ENCODE results near the gene SLC17A5. TPM values are rescaled to one million over a fixed set of nuclear protein-coding genes. Genes with fewer than 3 reads are reported as not detected.

The SLC17A5 gene
- total and polyA plus RNA-seq, 4 donors: 9.1 to 19.3 (median 11.3) TPM

- Histone ChIP-seq H3K36me3 (ENCODE audit: control insufficient read depth in 4 of 4, insufficient read depth in 3 of 4, low read depth in 1 of 4, low read length in 3 of 4) (no peaks in the 10 kb centered on the region), H3K9ac (ENCODE audit: low read depth in 1 of 2, low read length in 2 of 2) (no peak within 1 kb of the TSS), H3K27me3 (ENCODE audit: control insufficient read depth in 4 of 4, insufficient read depth in 4 of 4, low read length in 3 of 4) (peaks cover 0 to 5% (median 2%) of the 10 kb centered on the region in 4 donors), H3K9me3 (ENCODE audit: control insufficient read depth in 4 of 4, low read length in 3 of 4) (no peaks in the 10 kb centered on the region), H3K27ac (ENCODE audit: low read depth in 1 of 2, low read length in 2 of 2) (peak within 1 kb of the TSS in 1 of 2 donors; percentile 24), H3K4me3 (ENCODE audit: low read depth in 1 of 3, low read length in 3 of 3) (peak within 1 kb of the TSS; percentile 17 to 56 (median 29)), H3K4me1 (ENCODE audit: control insufficient read depth in 4 of 4, insufficient read depth in 4 of 4, low read length in 3 of 4) (peaks cover 2 to 11% (median 3%) of the 10 kb centered on the region in 4 donors)
- DNase-seq (ENCODE audit: low spot score): no peak
- no peak for TF ChIP-seq ZBTB33 (IDR thresholded peaks at IDR 0.05)
- 7% methylated on average over 61 of the region's 61 CpGs for WGBS
Observed at GRCh38 chr6:73695619-73696421, 42.0 kb upstream of the SLC17A5 start, which contains the start of gene CD109. TSS of gene CD109 (plus strand) at chr6:73696203. CDS start at chr6:73696216, 13 bp downstream.

GRCh38 chr6:73694711-73695411, 41.1 kb upstream of the SLC17A5 start:
- 72% methylated on average over 5 of the region's 5 CpGs for WGBS
- no peak for TF ChIP-seq HNF4A (conservative IDR thresholded peaks at IDR 0.05)
- no peak overlapping the region for H3K9ac ChIP-seq (ENCODE audit: low read depth in 1 of 2, low read length in 2 of 2)
- peaks cover 2 to 11% (median 3%) of the 10 kb centered on the region in 4 donors for H3K4me1 ChIP-seq (ENCODE audit: control insufficient read depth in 4 of 4, insufficient read depth in 4 of 4, low read length in 3 of 4)
- H3K4me3 ChIP-seq (ENCODE audit: low read depth in 1 of 3, low read length in 3 of 3): no peak overlapping the region
- no peaks in the 10 kb centered on the region for H3K36me3 ChIP-seq (ENCODE audit: control insufficient read depth in 4 of 4, insufficient read depth in 3 of 4, low read depth in 1 of 4, low read length in 3 of 4)
- H3K27ac ChIP-seq (ENCODE audit: low read depth in 1 of 2, low read length in 2 of 2): no peak overlapping the region
- peaks cover 0 to 5% (median 2%) of the 10 kb centered on the region in 4 donors for H3K27me3 ChIP-seq (ENCODE audit: control insufficient read depth in 4 of 4, insufficient read depth in 4 of 4, low read length in 3 of 4)
- no peaks in the 10 kb centered on the region for H3K9me3 ChIP-seq (ENCODE audit: control insufficient read depth in 4 of 4, low read length in 3 of 4)
- no peak for DNase-seq (ENCODE audit: low spot score)

GRCh38 chr6:73691512-73691911, 37.7 kb upstream of the SLC17A5 start:
- Histone ChIP-seq H3K4me3 (ENCODE audit: low read depth in 1 of 3, low read length in 3 of 3) (no peak overlapping the region), H3K9me3 (ENCODE audit: control insufficient read depth in 4 of 4, low read length in 3 of 4) (no peaks in the 10 kb centered on the region), H3K9ac (ENCODE audit: low read depth in 1 of 2, low read length in 2 of 2) (no peak overlapping the region), H3K36me3 (ENCODE audit: control insufficient read depth in 4 of 4, insufficient read depth in 3 of 4, low read depth in 1 of 4, low read length in 3 of 4) (no peaks in the 10 kb centered on the region), H3K27ac (ENCODE audit: low read depth in 1 of 2, low read length in 2 of 2) (no peak overlapping the region), H3K4me1 (ENCODE audit: control insufficient read depth in 4 of 4, insufficient read depth in 4 of 4, low read length in 3 of 4) (peaks cover 2 to 10% (median 3%) of the 10 kb centered on the region in 4 donors), H3K27me3 (ENCODE audit: control insufficient read depth in 4 of 4, insufficient read depth in 4 of 4, low read length in 3 of 4) (peaks cover 0 to 6% (median 2%) of the 10 kb centered on the region in 4 donors)
- no peak for DNase-seq (ENCODE audit: low spot score)
- TF ChIP-seq YY1 (IDR thresholded peaks at IDR 0.05) (no peak), RAD21 (IDR thresholded peaks at IDR 0.05) (no peak), EGR1 (IDR thresholded peaks at IDR 0.05; ENCODE audit: low read depth in 2 of 2) (no peak), RXRA (IDR thresholded peaks at IDR 0.05) (no peak), HNF4A (conservative IDR thresholded peaks at IDR 0.05) (no peak), FOXA2 (IDR thresholded peaks at IDR 0.05) (no peak), SP1 (IDR thresholded peaks at IDR 0.05) (no peak), JUND (IDR thresholded peaks at IDR 0.05) (no peak), ZBTB33 (IDR thresholded peaks at IDR 0.05) (no peak), HNF4G (IDR thresholded peaks at IDR 0.05) (no peak), TAF1 (conservative IDR thresholded peaks at IDR 0.05) (no peak), FOXA1 (IDR thresholded peaks at IDR 0.05) (no peak), NR2F2 (IDR thresholded peaks at IDR 0.05) (no peak), MAX (IDR thresholded peaks at IDR 0.05) (no peak)
- TF ChIP-seq, protein P1, sequence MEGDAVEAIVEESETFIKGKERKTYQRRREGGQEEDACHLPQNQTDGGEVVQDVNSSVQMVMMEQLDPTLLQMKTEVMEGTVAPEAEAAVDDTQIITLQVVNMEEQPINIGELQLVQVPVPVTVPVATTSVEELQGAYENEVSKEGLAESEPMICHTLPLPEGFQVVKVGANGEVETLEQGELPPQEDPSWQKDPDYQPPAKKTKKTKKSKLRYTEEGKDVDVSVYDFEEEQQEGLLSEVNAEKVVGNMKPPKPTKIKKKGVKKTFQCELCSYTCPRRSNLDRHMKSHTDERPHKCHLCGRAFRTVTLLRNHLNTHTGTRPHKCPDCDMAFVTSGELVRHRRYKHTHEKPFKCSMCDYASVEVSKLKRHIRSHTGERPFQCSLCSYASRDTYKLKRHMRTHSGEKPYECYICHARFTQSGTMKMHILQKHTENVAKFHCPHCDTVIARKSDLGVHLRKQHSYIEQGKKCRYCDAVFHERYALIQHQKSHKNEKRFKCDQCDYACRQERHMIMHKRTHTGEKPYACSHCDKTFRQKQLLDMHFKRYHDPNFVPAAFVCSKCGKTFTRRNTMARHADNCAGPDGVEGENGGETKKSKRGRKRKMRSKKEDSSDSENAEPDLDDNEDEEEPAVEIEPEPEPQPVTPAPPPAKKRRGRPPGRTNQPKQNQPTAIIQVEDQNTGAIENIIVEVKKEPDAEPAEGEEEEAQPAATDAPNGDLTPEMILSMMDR (IDR thresholded peaks at IDR 0.05; ENCODE audit: low read depth, low read length, missing input control): no peak
- TF ChIP-seq, protein P2, sequence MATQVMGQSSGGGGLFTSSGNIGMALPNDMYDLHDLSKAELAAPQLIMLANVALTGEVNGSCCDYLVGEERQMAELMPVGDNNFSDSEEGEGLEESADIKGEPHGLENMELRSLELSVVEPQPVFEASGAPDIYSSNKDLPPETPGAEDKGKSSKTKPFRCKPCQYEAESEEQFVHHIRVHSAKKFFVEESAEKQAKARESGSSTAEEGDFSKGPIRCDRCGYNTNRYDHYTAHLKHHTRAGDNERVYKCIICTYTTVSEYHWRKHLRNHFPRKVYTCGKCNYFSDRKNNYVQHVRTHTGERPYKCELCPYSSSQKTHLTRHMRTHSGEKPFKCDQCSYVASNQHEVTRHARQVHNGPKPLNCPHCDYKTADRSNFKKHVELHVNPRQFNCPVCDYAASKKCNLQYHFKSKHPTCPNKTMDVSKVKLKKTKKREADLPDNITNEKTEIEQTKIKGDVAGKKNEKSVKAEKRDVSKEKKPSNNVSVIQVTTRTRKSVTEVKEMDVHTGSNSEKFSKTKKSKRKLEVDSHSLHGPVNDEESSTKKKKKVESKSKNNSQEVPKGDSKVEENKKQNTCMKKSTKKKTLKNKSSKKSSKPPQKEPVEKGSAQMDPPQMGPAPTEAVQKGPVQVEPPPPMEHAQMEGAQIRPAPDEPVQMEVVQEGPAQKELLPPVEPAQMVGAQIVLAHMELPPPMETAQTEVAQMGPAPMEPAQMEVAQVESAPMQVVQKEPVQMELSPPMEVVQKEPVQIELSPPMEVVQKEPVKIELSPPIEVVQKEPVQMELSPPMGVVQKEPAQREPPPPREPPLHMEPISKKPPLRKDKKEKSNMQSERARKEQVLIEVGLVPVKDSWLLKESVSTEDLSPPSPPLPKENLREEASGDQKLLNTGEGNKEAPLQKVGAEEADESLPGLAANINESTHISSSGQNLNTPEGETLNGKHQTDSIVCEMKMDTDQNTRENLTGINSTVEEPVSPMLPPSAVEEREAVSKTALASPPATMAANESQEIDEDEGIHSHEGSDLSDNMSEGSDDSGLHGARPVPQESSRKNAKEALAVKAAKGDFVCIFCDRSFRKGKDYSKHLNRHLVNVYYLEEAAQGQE (IDR thresholded peaks at IDR 0.05): no peak
